Inflammatory macrophage treated with lipopolysaccharide for 4 hours (primary cell): ENCODE measurements around the gene GTF2F2.

Experiments
- DNase-seq: peaks from one replicate; pipeline ENCODE4 v3.0.0-alpha.2; 2020

Gene GTF2F2

DNA sequence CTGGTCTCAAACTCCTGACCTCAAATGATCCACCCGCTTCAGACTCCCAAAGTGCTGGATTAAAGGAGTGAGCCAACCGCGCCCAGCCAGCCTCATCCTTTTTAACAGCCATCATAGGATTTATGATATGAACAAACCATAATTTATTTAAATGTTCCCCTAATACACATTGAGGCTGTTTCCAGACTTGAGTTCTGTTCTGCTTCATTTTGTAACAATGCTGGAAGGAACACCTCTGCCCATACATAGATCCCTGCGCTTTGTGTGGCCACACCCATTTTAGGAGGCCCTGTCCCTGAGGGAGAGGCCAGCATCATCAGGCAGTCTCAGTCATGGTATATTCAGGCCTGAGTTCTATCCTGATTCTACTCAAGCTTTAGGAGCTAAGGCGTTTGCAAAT lies 184.8 kb downstream of the GTF2F2 start:
- no peak for DNase-seq

DNA sequence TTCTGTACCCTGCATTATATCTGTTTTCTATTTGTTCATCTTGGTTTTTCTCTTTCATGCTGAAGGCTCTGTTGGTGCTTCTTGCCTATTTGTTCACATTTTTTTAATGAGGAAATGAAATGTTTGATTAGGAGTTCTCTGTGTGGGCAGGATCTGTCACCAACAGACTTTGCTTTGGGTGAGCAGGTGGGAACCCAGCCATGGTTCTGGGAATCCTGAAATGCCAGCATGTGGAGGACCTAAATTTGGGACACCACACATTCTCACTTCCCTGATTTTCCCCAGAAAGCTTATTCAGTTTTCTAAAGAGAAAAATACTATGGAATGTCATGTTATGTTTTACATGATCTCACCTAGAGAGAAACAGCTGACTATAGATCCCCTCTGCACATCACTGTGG lies 186.7 kb downstream of the GTF2F2 start:
- no peak for DNase-seq

DNA sequence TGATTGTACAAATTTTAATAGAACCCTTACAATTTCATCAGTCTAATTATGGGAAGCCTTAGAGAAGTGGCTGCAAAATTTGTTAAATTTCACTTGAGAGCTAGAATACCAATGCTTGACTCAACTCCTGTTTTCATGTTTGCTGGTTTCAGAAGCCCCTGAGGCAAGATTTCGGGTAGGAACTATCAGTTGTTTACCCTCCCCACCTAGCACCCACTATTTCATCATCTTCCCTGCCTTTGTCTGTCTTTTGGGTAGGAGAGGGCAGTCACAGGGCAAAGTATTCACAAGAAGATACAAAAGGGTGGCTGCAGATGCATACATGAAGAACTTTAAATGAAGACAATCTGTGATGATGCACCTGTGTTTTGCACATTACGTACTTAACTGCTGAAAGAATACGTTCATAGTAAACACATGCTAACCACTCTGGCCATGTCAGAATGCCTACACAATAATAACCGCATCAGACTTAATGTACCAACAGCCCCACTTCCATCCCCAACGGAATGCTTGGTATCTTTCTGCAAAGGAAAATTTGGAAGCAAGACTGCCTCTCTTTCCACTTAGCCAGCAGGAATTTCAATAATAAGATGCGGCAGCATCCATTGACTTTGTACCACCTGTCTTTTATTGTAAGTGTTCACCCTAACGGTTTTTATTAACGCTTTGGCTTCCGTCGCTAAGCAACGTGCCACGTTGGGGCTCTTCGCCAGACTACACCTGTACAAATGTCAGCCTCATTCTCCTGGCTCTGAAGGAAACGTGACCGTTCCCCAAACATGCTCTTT lies 190.2 kb downstream of the GTF2F2 start:
- no peak for DNase-seq

DNA sequence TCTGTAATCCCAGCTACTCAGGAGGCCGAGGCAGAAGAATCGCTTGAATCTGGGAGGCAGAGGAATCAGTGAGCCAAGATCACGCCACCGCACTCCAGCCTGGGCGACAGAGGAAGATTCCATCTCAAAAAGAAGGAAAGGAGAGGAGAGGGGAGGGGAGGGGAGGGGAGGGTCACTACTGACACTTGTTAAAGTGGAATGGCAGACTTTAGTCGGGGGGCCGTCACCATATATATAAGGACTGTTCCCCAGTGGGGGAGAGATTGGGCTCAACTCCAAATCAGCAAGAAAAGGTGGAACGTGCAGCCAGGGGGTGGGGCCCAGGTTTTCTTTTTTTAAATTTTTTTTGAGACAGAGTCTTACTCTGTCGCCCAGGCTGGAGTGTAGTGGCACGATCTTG lies 194.5 kb downstream of the GTF2F2 start:
- DNase-seq, result no peak

DNA sequence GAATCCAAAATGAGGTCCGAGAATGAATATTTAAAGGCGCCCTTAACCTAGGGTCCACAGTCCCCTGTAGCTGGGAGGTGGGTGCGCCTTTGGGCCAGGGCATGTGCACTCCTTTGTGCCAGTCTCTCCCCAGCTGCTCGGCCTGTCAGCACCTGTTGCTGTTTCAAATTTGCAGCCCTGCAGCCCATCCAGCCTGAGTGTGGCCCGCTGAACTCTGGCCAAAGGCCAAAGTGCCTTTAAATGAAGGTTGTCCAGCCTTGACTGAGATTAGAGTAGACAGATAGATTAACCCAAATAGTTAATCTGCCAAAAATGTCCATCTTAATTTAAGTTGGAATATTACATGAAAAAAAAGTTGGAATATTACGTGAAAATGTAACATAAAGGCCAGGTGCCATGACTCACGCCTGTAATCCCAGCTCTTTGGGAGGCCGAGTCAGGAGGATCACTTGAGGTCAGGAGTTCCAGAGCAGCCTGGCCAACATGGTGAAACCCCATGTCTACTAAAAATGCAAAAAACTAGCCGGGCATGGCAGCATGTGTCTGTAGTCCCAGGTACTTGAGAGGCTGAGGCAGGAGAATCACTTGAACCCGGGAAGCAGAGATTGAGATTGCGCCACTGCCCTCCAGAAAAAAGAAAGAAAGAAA lies 195.3 kb downstream of the GTF2F2 start:
- no peak for DNase-seq

GRCh38 chr13:45316338-45316737 lies 196.0 kb downstream of the GTF2F2 start:
- no peak for DNase-seq

- DNase-seq, result no peak
These were observed 196.7 kb downstream of the GTF2F2 start for GRCh38 chr13:45316996-45317395.

DNA sequence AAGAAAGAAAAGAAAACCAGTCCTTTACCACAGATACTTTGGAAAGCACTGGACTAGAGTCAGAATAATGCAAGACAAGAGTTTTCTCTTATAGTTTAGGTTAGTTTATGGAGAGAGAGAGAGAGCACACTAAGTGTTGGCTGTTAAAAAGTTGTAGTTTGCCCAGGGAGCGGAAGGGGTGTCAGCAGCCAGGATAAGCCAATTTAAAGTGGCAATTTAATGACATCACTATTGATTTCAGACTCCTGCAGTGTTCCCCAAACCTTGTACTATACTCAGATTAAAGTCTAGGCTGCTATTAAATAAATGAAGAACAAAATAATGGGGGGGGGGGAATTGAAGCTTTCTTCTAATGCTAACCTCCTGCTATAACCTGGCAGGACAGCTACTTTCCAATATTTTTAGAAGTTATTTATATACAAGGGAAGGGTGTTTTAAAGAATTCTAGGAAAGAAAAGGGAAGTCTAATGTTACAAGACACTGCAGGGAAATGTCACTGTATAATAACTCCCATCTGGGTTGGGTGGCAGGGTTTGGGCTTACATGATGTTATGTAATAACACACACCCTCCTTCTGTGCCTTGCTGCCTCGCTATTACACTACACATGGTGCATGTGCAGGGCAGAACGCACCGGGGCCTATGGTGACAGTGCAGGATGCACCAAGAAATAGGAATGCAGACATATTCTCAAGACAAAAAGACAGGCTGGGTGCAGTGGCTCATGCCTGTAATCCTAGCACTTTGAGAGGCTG lies 200.7 kb downstream of the GTF2F2 start:
- DNase-seq, result peak; percentile 78

DNA sequence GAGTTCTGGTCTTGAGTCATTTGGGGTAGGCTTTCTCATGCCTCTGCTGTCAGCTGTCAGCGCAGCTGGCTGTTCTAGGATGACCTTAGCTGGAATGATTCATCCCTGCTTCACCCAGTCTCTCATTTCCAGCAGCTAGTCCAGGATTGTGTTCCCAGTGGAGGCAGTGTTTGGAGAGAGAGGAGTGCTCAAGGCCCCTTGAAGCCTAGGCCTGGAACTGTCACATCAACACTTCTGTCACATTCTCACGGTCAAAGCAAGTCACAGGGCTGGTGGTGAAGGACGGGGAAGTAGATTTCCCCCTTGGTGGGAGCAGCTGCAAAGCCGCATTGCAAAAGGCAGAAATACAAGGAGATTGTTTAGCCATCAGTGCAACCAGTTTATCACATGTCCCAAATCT lies 205.5 kb downstream of the GTF2F2 start:
- DNase-seq, result peak; percentile 81

DNA sequence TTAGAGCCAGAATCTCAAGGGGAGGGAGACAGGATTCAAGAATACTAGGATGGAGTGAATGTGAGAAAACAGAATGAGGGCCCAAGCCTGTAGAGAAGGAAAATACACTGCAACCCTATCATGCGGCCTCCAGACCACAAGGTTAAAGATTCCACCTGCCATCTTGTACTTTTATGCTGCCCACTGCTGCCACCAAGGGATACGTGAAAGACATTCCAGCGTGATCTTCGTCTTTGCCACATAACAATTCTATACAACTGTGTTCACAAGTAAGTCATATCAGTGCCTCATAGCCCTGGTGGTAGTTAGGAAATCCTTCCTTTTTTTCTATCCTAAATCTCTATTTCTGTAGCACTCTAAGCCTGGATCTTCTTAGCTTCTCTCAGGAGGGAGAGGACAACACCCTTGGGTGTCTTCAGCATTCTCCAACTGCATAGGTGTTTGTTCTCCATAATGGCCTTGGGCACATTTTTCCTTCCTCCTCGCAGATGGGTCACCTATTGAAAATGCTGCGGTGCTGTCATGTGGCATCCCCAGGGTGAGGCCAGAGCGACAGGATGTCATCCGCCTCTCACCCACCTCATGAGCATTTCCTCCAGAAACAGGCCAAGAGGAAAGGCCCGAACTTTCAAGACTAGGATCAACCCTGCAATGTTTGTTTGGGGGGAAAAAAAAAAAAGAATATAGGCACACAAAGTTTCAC lies 207.1 kb downstream of the GTF2F2 start:
- DNase-seq, result peak; percentile 38

GRCh38 chr13:45328661-45329111 lies 208.4 kb downstream of the GTF2F2 start:
- DNase-seq, result no peak

- DNase-seq, result peak; percentile 16
These were observed 210.9 kb downstream of the GTF2F2 start for GRCh38 chr13:45331123-45331619.

GRCh38 chr13:45331692-45332035 lies 211.4 kb downstream of the GTF2F2 start:
- DNase-seq, result no peak

- peak; percentile 71 for DNase-seq
These were observed 211.9 kb downstream of the GTF2F2 start for GRCh38 chr13:45332036-45332830.

DNA sequence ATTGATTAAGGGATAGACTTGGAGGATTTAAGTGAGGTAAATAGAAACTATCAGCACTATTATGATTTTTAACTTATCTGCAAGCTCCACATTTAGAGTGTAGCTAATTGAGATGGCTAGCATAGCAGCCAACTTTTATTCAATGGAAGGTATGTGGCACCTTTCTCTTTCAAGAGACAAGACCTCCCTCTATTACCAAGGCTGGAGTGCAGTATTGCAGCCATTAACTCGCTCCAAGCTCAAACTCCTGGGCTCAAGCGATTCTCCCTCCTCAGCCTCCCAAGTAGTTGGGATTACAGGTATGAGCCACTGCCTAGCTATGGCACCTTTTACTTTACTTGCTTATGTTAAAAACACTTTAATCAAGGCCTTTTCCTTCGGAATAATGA lies 212.5 kb downstream of the GTF2F2 start:
- DNase-seq, result no peak

DNA sequence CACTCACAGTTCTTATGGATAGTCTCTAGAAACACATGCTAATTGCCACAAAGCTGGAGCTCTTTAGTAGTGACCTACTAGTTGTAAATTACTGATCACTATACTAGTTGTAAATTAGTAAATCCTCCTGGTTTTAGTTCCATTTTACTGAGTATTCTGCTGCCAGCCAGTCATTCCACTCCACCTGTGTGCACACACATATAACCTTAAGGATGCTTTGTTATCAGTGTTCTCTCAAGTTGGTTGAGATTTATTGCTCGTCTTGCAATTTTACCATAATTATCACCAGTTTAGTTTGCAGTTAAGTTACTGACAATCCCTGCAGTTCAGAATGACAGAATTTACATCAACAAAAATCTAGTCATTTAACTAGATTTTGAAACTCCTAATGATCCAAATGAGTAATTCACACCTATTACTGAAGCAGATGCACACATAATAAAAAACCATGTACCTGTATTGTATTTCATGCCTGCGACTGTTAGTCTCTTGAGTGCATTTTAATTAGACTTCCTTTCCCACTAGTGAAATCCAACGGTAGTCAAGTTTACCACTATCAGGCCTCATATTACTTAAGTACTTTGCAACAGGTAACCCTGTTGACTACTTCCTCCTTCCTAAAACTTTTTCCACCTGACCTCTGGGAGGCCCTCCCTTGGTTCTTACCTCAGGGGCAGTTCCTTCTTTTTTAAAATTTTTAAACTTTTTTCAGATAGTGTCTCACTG lies 213.1 kb downstream of the GTF2F2 start:
- no peak for DNase-seq
